SJSA1 (cell line): ENCODE data around the gene TMEM184C. TPM values are rescaled to one million over a fixed set of nuclear protein-coding genes. Genes with fewer than 3 reads are reported as not detected.
A peak's percentile ranks its signal among the peaks of the same experiment; 100 is the strongest.

ENCODE experiments used
- DNase-seq, 2 experiments: peaks; one replicate each; pipeline ENCODE4 v3.0.0-alpha.2; 2015 to 2020; ENCODE audit warnings: low spot score in 2 of 2, low read depth in 1 of 2
- H3K27ac ChIP-seq: fragments of 250-450 bp; sonication (Bioruptor Pico); 2 replicates; pipeline ENCODE4 v1.5.1; 2020; ENCODE audit warnings: mild to moderate bottlenecking, moderate library complexity
- H3K27me3 ChIP-seq: fragments of 250-450 bp; sonication (Bioruptor Pico); replicated peaks from 2 replicates; pipeline ENCODE4 v1.5.1; 2020; ENCODE audit warnings: mild to moderate bottlenecking, moderate library complexity
- H3K36me3 ChIP-seq: fragments of 250-450 bp; sonication (Bioruptor Pico); 2 replicates; pipeline ENCODE4 v1.5.1; 2020; ENCODE audit warnings: mild to moderate bottlenecking
- H3K4me1 ChIP-seq: fragments of 250-450 bp; sonication (Bioruptor Pico); replicated peaks from 2 replicates; pipeline ENCODE4 v1.6.1; 2021; ENCODE audit warnings: mild to moderate bottlenecking
- H3K4me3 ChIP-seq: fragments of 250-450 bp; sonication (Bioruptor Pico); 2 replicates; pipeline ENCODE4 v1.5.1; 2020; ENCODE audit warnings: mild to moderate bottlenecking
- H3K9me3 ChIP-seq: fragments of 250-450 bp; sonication (Bioruptor Pico); replicated peaks from 2 replicates; pipeline ENCODE4 v1.5.1; 2020; ENCODE audit warnings: mild to moderate bottlenecking
- total RNA-seq: library from RNA; depleted of rRNA; stranded (reverse); fragments of >200 nt; shearing (Covaris generic); gene quantifications from 2 replicates; pipeline ENCODE4 v1.2.3, GENCODE V29; 2014; rRNA removed

The TMEM184C gene
- 31.4 and 41.3 TPM in 2 replicates for total RNA-seq

DNA sequence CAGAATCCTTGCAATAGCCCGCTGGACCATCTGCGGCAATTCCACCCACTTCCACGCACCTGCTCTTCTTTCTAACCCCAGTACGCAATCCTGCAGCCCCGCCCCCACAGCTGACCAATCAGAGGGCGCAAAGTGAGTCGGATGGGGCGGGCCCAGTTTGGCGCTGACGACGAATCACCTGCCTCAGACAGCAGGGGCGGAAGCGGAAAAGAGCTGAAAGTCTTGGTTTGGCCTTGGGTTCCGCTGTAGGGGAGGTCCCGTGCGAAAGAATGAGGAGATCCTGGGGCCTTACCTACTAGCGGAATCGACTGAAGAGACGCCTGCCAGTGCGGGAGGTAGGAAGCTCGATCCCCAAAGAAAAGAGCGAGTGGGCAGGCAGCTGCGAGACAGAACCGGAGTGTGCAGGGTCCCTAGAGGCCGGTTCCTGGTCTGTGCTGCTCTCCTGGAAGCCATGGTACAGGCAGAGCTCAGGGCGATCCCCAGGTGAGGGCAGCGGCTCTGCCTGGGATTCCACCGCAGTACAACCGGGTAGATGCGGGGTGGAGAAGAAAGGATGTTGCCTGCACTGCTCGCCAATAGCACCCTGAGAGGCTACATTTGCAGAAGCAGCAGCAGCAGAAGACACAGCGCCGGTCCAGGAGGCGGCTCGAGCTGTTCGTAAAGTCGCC lies at the start of gene TMEM184C:
TMEM184C (plus strand) TSS at position 225 of the 668 bp plus-strand sequence. CDS start 560 bp downstream, outside the sequence.
- Histone ChIP-seq H3K27me3 (no peaks in the 10 kb centered on the region), H3K4me1 (0 out of 2 replicates have a peak, but pooled peaks cover 6% of the 10 kb centered on the region), H3K27ac (no peak within 1 kb of the TSS), H3K36me3 (peaks cover 20% of the 10 kb centered on the region), H3K4me3 (peak within 1 kb of the TSS; percentile 57), H3K9me3 (no peaks in the 10 kb centered on the region)
- DNase-seq = peak; percentile 92 to 95

GRCh38 chr4:147570616-147571015 lies 46.6 kb upstream of the TMEM184C start:
- Histone ChIP-seq H3K4me3 (no peak overlapping the region), H3K4me1 (no peaks in the 10 kb centered on the region), H3K27ac (no peak overlapping the region), H3K27me3 (no peaks in the 10 kb centered on the region), H3K9me3 (no peaks in the 10 kb centered on the region), H3K36me3 (no peaks in the 10 kb centered on the region)
- DNase-seq = no peak

DNA sequence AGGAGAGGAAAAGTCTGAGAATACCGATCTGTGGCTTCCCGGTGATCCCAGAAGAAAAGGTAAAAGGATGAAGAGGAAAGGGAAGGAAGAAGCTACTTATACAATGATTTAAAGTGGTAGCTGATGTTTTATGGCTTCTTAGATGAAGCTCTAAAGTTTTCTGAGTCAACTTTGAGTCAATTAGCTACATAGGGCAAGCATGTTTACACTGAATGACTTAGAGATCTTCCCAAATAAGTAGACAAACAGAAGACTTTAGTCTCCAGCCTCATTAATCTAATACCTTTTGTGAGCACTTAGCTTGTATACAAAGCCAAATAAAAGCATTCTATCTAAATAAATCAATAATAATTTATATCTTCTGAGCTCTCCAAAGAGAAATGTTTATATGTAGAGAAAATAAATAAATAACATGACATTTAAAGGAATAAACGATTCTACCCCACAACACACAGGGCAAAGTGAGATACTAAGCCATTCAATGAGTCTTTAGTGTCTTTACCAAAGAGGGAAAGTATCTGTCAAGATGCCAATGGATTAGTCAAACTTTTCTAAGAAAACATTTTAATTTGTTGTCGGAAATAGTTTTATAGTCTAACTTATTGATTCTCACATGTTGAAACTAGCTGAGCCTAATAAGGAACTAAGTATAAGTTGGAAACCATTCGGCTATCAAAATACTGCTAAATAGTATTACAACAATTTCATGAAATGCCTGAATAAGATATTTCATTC lies 46.0 kb upstream of the TMEM184C start:
- DNase-seq = no peak
- Histone ChIP-seq H3K4me1 (no peaks in the 10 kb centered on the region), H3K36me3 (no peaks in the 10 kb centered on the region), H3K27me3 (no peaks in the 10 kb centered on the region), H3K4me3 (no peak overlapping the region), H3K27ac (no peak overlapping the region), H3K9me3 (no peaks in the 10 kb centered on the region)

DNA sequence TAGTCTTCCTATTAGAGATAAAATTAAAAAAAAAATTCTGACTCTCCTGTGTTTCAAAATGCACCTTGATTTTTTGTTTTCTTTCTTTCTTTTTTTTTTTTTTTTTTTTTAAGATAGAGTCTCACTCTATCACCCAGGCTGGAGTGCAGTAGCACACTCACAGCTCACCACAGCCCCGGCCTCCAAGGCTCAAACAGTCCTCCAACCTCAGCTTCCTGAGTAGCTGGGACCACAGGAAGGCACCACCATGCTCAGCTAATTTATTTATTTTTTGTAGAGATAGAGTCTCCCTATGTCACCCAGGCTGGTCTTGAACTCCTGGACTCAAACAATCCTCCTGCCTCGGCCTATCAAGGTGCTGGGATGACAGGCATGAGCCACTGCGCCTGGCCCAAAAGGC lies 41.1 kb upstream of the TMEM184C start:
- Histone ChIP-seq H3K4me3 (no peak overlapping the region), H3K36me3 (no peaks in the 10 kb centered on the region), H3K27ac (no peak overlapping the region), H3K9me3 (no peaks in the 10 kb centered on the region), H3K4me1 (peaks cover 18% of the 10 kb centered on the region), H3K27me3 (no peaks in the 10 kb centered on the region)
- no peak for DNase-seq

- no peaks in the 10 kb centered on the region for H3K27me3 ChIP-seq
- H3K4me3 ChIP-seq = no peak overlapping the region
- peak; percentile 84 to 85 for DNase-seq
- H3K9me3 ChIP-seq = no peaks in the 10 kb centered on the region
- H3K4me1 ChIP-seq = peaks cover 19% of the 10 kb centered on the region
- H3K36me3 ChIP-seq = no peaks in the 10 kb centered on the region
- H3K27ac ChIP-seq = no peak overlapping the region
Observed at GRCh38 chr4:147578051-147578476, 39.1 kb upstream of the TMEM184C start.

- H3K36me3 ChIP-seq = no peaks in the 10 kb centered on the region
- no peak overlapping the region for H3K27ac ChIP-seq
- H3K4me1 ChIP-seq = peaks cover 19% of the 10 kb centered on the region
- no peaks in the 10 kb centered on the region for H3K27me3 ChIP-seq
- no peak overlapping the region for H3K4me3 ChIP-seq
- no peak for DNase-seq
- H3K9me3 ChIP-seq = no peaks in the 10 kb centered on the region
Observed at GRCh38 chr4:147578593-147578992, 38.6 kb upstream of the TMEM184C start.

- Histone ChIP-seq H3K4me1 (peaks cover 19% of the 10 kb centered on the region), H3K36me3 (no peaks in the 10 kb centered on the region), H3K27ac (no peak overlapping the region), H3K4me3 (no peak overlapping the region), H3K9me3 (0 out of 2 replicates have a peak, but pooled peaks cover 2% of the 10 kb centered on the region), H3K27me3 (no peaks in the 10 kb centered on the region)
- no peak for DNase-seq
Observed at GRCh38 chr4:147580396-147580795, 36.8 kb upstream of the TMEM184C start.

- H3K27me3 ChIP-seq = no peaks in the 10 kb centered on the region
- H3K4me1 ChIP-seq = peaks cover 19% of the 10 kb centered on the region
- H3K27ac ChIP-seq = no peak overlapping the region
- H3K4me3 ChIP-seq = no peak overlapping the region
- no peak for DNase-seq
- H3K9me3 ChIP-seq = 0 out of 2 replicates have a peak, but pooled peaks cover 2% of the 10 kb centered on the region
- H3K36me3 ChIP-seq = no peaks in the 10 kb centered on the region
Observed at GRCh38 chr4:147581606-147582350, 35.4 kb upstream of the TMEM184C start.

DNA sequence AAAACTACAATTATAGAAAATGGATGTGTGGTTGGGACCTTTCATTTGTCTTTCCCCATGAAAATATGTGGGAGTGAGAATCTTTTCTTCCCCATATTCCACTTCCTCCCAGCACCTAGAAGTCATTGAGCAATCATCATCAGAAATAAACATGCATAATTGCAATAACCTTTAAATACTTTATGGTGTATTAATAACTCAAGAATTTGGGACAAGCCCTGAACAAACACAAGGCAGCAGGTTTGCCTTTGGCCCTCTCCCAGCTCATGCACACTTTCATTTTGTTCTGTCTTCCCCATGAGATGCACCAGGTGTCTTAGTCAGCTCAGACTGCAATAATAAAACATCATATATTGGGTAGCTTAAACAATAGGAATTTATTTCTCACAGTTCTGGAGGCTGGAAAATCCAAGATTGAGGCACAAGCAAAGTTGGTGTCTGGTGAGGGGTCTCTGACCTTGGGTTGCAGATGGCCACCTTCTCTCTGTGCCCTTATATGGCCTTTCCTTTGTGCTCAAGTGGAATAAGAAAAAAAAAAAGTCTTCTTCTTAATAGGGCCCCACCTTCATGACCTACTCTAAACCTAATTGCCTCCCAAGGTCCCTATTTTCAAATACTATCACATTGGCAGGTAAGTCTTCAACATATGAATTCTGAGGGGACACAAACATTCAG lies 34.7 kb upstream of the TMEM184C start:
- Histone ChIP-seq H3K36me3 (no peaks in the 10 kb centered on the region), H3K27ac (no peak overlapping the region), H3K27me3 (no peaks in the 10 kb centered on the region), H3K4me1 (peaks cover 14% of the 10 kb centered on the region), H3K4me3 (no peak overlapping the region), H3K9me3 (0 out of 2 replicates have a peak, but pooled peaks cover 2% of the 10 kb centered on the region)
- DNase-seq = no peak

- H3K9me3 ChIP-seq = 0 out of 2 replicates have a peak, but pooled peaks cover 2% of the 10 kb centered on the region
- H3K36me3 ChIP-seq = no peaks in the 10 kb centered on the region
- no peak overlapping the region for H3K4me3 ChIP-seq
- no peaks in the 10 kb centered on the region for H3K27me3 ChIP-seq
- no peak for DNase-seq
- no peak overlapping the region for H3K27ac ChIP-seq
- H3K4me1 ChIP-seq = peaks cover 7% of the 10 kb centered on the region; the same call in 1 of the 2 replicates
Observed at GRCh38 chr4:147583876-147584275, 33.3 kb upstream of the TMEM184C start.

- Histone ChIP-seq H3K9me3 (0 out of 2 replicates have a peak, but pooled peaks cover 2% of the 10 kb centered on the region), H3K4me1 (peaks cover 1% of the 10 kb centered on the region; the same call in 1 of the 2 replicates), H3K36me3 (no peaks in the 10 kb centered on the region), H3K4me3 (no peak overlapping the region), H3K27me3 (no peaks in the 10 kb centered on the region), H3K27ac (no peak overlapping the region)
- no peak for DNase-seq
Observed at GRCh38 chr4:147586032-147586431, 31.2 kb upstream of the TMEM184C start.

DNA sequence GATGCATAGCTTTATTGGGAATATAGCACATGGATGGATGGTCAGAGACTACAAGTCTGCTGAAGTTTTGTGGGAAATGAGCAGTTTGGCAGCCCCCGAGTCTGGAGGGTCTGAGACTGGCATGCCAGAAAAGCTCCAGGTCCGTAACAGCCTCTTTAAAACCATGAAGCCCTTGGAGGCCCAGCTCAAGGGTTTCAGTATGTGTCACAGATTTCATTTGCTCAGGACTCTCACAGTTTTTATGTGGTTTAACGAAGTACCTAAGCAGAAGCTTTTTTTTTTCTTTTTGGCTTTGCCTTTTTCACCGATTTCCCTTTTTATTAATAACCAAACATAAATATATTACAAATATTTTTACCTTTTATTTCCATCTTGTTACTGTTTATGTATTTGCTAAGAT lies 30.6 kb upstream of the TMEM184C start:
- Histone ChIP-seq H3K4me3 (no peak overlapping the region), H3K27me3 (no peaks in the 10 kb centered on the region), H3K4me1 (no peaks in the 10 kb centered on the region), H3K27ac (no peak overlapping the region), H3K36me3 (no peaks in the 10 kb centered on the region), H3K9me3 (0 out of 2 replicates have a peak, but pooled peaks cover 2% of the 10 kb centered on the region)
- DNase-seq = no peak

DNA sequence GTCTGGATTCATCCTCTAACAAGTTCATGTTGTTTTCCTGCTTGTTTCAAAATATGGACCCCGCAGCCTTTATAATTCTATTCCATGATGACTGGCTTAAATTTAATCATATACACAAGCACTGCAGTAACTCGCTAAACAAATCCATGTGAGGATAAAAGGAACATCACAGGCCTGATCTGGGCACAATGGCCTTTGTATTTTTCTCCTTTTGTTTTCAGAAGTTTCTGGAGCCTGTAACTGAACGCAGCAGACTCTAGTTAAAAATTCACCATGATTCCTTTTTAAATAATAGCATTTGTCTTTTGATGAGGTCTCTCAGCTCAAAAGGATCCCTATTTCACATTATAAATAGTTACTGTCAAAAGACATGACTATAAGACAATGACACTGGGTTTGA lies 30.2 kb upstream of the TMEM184C start:
- no peaks in the 10 kb centered on the region for H3K27me3 ChIP-seq
- no peak overlapping the region for H3K4me3 ChIP-seq
- no peak for DNase-seq
- H3K27ac ChIP-seq = no peak overlapping the region
- H3K36me3 ChIP-seq = no peaks in the 10 kb centered on the region
- 0 out of 2 replicates have a peak, but pooled peaks cover 2% of the 10 kb centered on the region for H3K9me3 ChIP-seq
- no peaks in the 10 kb centered on the region for H3K4me1 ChIP-seq
